K562 (cell line): ENCODE data around the gene MERTK. TPM values are rescaled to one million over a fixed set of nuclear protein-coding genes. Genes with fewer than 3 reads are reported as not detected.

Experiments
- ATAC-seq: fragments of 200-7000 bp; cut with Tn5 transposase; 3 replicates; pipeline ENCODE4 v1.9.1; 2020; ENCODE audit warnings: moderate library complexity
- BruUV-seq: library from RNA; stranded (reverse); fragments of 400-500 nt; replicated peaks from 2 replicates; lab custom pipeline; 2021; lab: Mats Ljungman, UMichigan
- CTCF ChIA-PET: fragments of 300-600 bp; formaldehyde crosslinking; extraction: SDS; loops from one replicate; lab custom pipeline; 2021; ENCODE audit warnings: low intra/inter-chr PET ratio; lab: Yijun Ruan, JAX
- POLR2A ChIA-PET: fragments of 300-600, 350-650 bp; sonication (Branson Sonifier 250); formaldehyde crosslinking; extraction: SDS; loops from one replicate; lab custom pipeline; 2021; ENCODE audit warnings: antibody characterized with exemption, inconsistent platforms; lab: Yijun Ruan, JAX
- DNase-seq, 4 experiments: peaks; one replicate each; pipeline versions ENCODE4 v3.0.0 to v3.0.0-alpha.2; 2011 to 2018; ENCODE audit warnings: low spot score in 3 of 4, mixed read lengths in 3 of 4; ENCODE audit errors: extremely low read depth in 1 of 4
- FAIRE-seq: peaks from 2 replicates; lab custom pipeline; 2011; peaks lifted over from hg19 to GRCh38; lab: Jason Lieb, UNC
- H2AFZ ChIP-seq: 2 replicates; pipeline ENCODE4 v1.6.0; 2011; ENCODE audit warnings: low read depth, low read length, control low read depth, inconsistent platforms
- H3K27ac ChIP-seq: fragments of 200-600 bp; 3 replicates; pipeline ENCODE4 v1.8.0; 2011; ENCODE audit warnings: low read depth, mild to moderate bottlenecking, control low read depth, inconsistent platforms, low read length, moderate library complexity, mixed read lengths; ENCODE audit errors: extremely low read depth
- H3K27me3 ChIP-seq, 2 experiments: fragments of 300-600 bp in 1 of 2; 2 replicates in 1 of 2; 3 replicates in 1 of 2; pipeline versions ENCODE4 v1.6.0 to v1.8.0; 2011; ENCODE audit warnings: inconsistent platforms in 2 of 2, low read length in 2 of 2, mild to moderate bottlenecking in 1 of 2, mixed read lengths in 1 of 2, moderate library complexity in 1 of 2; ENCODE audit not compliant: control insufficient read depth in 2 of 2, insufficient read depth in 2 of 2
- H3K36me3 ChIP-seq: fragments of 300-600 bp; 3 replicates; pipeline ENCODE4 v1.8.0; 2011; ENCODE audit warnings: mild to moderate bottlenecking, low read length, inconsistent platforms; ENCODE audit not compliant: control insufficient read depth, insufficient read depth
- H3K4me1 ChIP-seq, 2 experiments: fragments of 200-600 bp in 1 of 2; replicated peaks in 1 of 2; 2 replicates in 1 of 2; 3 replicates in 1 of 2; pipeline versions ENCODE4 v1.5.1 to v1.8.0; 2011; ENCODE audit warnings: inconsistent platforms in 2 of 2, low read length in 2 of 2, mild to moderate bottlenecking in 1 of 2, mixed read lengths in 1 of 2, moderate library complexity in 1 of 2; ENCODE audit not compliant: control insufficient read depth in 2 of 2, insufficient read depth in 2 of 2
- H3K4me2 ChIP-seq: 2 replicates; pipeline ENCODE4 v1.6.1; 2011; ENCODE audit warnings: low read length, control low read depth, inconsistent platforms, mixed read lengths; ENCODE audit not compliant: insufficient read depth
- H3K4me3 ChIP-seq: fragments of 200-600 bp; sonication (generic), shearing (Covaris generic); 2 replicates; pipeline ENCODE4 v1.5.1; 2016; ENCODE audit warnings: control low read depth, inconsistent platforms
- H3K79me2 ChIP-seq: fragments of 200-600 bp; 3 replicates; pipeline ENCODE4 v1.8.0; 2011; ENCODE audit warnings: low read length, inconsistent platforms; ENCODE audit not compliant: control insufficient read depth, insufficient read depth
- H3K9ac ChIP-seq, 2 experiments: 2 replicates each; pipeline versions ENCODE4 v1.6.0 to v1.6.1; 2011; ENCODE audit warnings: low read depth in 2 of 2, low read length in 2 of 2, control low read depth in 1 of 2, inconsistent platforms in 1 of 2, mild to moderate bottlenecking in 1 of 2, mixed read lengths in 1 of 2; ENCODE audit not compliant: insufficient read depth in 1 of 2
- H3K9me1 ChIP-seq: one replicate; pipeline ENCODE4 v1.6.0; 2011; ENCODE audit warnings: inconsistent platforms, mild to moderate bottlenecking, low read length, moderate library complexity; ENCODE audit not compliant: control insufficient read depth, insufficient read depth
- H3K9me3 ChIP-seq: replicated peaks from 2 replicates; pipeline ENCODE4 v1.5.1; 2011; ENCODE audit warnings: low read depth, low read length, inconsistent platforms; ENCODE audit not compliant: control insufficient read depth, insufficient read depth
- H4K20me1 ChIP-seq: replicated peaks from 2 replicates; pipeline ENCODE4 v1.6.1; 2011; ENCODE audit warnings: low read length, inconsistent platforms, mixed read lengths; ENCODE audit not compliant: control insufficient read depth, insufficient read depth
- ATF4 ChIP-seq: fragments of 450-650 bp; formaldehyde crosslinking; IDR thresholded peaks from 2 replicates; pipeline ENCODE4 v1.4.0; 2022; ENCODE audit warnings: mild to moderate bottlenecking, moderate library complexity
- HOXB6 ChIP-seq: fragments of 250-450 bp; sonication (Bioruptor Pico); IDR thresholded peaks from 2 replicates; pipeline ENCODE4 v1.5.1; 2022; ENCODE audit warnings: mild to moderate bottlenecking, borderline replicate concordance
- MAFK ChIP-seq: IDR thresholded peaks from 2 replicates; pipeline ENCODE4 v1.6.1; 2011; ENCODE audit warnings: low read length, improper control_type of control experiment
- WGBS: fragments of 100-300 bp; shearing (Covaris generic); methylation state at CpG from one replicate; pipeline ENCODE4 v1.1.6; 2016; ENCODE audit warnings: low coverage, mixed read lengths; ENCODE audit not compliant: insufficient coverage; ENCODE audit errors: missing lambda C conversion rate; 5-methylcytosine and 5-hydroxymethylcytosine counted together
- in situ Hi-C: fragments of 300-500 bp; cut with MboI; formaldehyde crosslinking; loops from 4 replicates; pipeline ENCODE4 v1.15.0; 2018; ENCODE audit warnings: inconsistent platforms, mixed read lengths
- intact Hi-C: fragments of 100-400 bp; cut with micrococcal nuclease; formaldehyde crosslinking; loops from 2 replicates; pipeline ENCODE4 v1.14.2; 2022
- polyA plus RNA-seq, 8 experiments: library from polyadenylated mRNA; depleted of rRNA in 4 of 8; stranded (reverse) in 5 of 8; unstranded in 3 of 8; fragments of >200 nt; fragmentation: Nextera tagmentation in 2 of 8; fragmentation: Illumina TruSeq in 1 of 8; extraction: Ambion mirVana in 2 of 8; extraction: Trizol in 1 of 8; gene quantifications; 2 replicates each; pipeline versions ENCODE4 v1.2.1 to v1.2.3, GENCODE V29; 2011 to 2014; ENCODE audit warnings: inconsistent platforms in 1 of 8, missing spikeins in 1 of 8
- total RNA-seq, 7 experiments: library from RNA; depleted of rRNA in 6 of 7; stranded (reverse); fragments of >200 nt in 6 of 7; fragmentation: Illumina TruSeq in 2 of 7; extraction: Trizol in 2 of 7; gene quantifications; 2 replicates each; pipeline versions ENCODE4 v1.2.1 to v1.2.3, GENCODE V29; 2011 to 2021; ENCODE audit warnings: low replicate concordance in 1 of 7
- TF ChIP-seq, protein P1 (sequence below): fragments of 250-450 bp; sonication (Bioruptor Pico); IDR thresholded peaks from 2 replicates; pipeline ENCODE4 v1.8.0; 2021; ENCODE audit warnings: mild to moderate bottlenecking, moderate library complexity

The MERTK gene
- total and polyA plus RNA-seq, 9 of the 15 experiments (the other 6 are each of a cell fraction or from before 2014, with no cell fraction given): 0.23 to 1.6 (median 0.74) TPM

- no peak for TF ChIP-seq ATF4 (CRISPR knock-in tag)
- TF ChIP-seq, all 486 proteins: peak for 0
Observed at GRCh38 chr2:112031473-112032223, 133.2 kb downstream of the MERTK start (continued).

- DNase-seq (no peak), ATAC-seq (no peak), FAIRE-seq (no peak)
- H3K27me3 ChIP-seq: no peaks in the 10 kb centered on the region; a peak in 1 of 5 replicates
- intact Hi-C loops: no loop called here
- BruUV-seq: no TSS peak
- in situ Hi-C loops: loop anchor here (5.0 kb wide), 1 partner anchor 125 kb away; no protein-coding TSS in a partner anchor
- whole genome bisulfite sequencing: 59% methylated on average over 4 of the region's 4 CpGs
- no peaks in the 10 kb centered on the region for H3K9me1 ChIP-seq
- H3K36me3 ChIP-seq: no peaks in the 10 kb centered on the region
- H3K4me1 ChIP-seq: no peaks in the 10 kb centered on the region; a peak in 1 of 5 replicates
- no peak overlapping the region for H3K4me3 ChIP-seq
- H2AFZ ChIP-seq: 0 out of 2 replicates have a peak overlapping the region, but pooled peaks have one; percentile 30
- H3K9ac ChIP-seq: no peak overlapping the region
- no peak overlapping the region for H3K4me2 ChIP-seq
- ChIA-PET CTCF (no interaction called here), POLR2A (interaction anchor here (0.7 kb wide), 1 partner anchor 134 kb away, joined by 3 read pairs; no protein-coding TSS in a partner anchor)
- H3K9me3 ChIP-seq: 0 out of 2 replicates have a peak, but pooled peaks cover 4% of the 10 kb centered on the region
- H3K27ac ChIP-seq: no peak overlapping the region
- H4K20me1 ChIP-seq: no peaks in the 10 kb centered on the region
- TF ChIP-seq, protein P1, sequence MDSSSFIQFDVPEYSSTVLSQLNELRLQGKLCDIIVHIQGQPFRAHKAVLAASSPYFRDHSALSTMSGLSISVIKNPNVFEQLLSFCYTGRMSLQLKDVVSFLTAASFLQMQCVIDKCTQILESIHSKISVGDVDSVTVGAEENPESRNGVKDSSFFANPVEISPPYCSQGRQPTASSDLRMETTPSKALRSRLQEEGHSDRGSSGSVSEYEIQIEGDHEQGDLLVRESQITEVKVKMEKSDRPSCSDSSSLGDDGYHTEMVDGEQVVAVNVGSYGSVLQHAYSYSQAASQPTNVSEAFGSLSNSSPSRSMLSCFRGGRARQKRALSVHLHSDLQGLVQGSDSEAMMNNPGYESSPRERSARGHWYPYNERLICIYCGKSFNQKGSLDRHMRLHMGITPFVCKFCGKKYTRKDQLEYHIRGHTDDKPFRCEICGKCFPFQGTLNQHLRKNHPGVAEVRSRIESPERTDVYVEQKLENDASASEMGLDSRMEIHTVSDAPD (CRISPR knock-in tag): no peak
- TF ChIP-seq MAFK (no peak), HOXB6 (CRISPR knock-in tag) (no peak)
- H3K79me2 ChIP-seq: no peaks in the 10 kb centered on the region
Observed at GRCh38 chr2:112032224-112032586, 133.8 kb downstream of the MERTK start.
